Transverse colon (tissue), 4 donors: ENCODE results near the gene LHFPL5. TPM values are rescaled to one million over a fixed set of nuclear protein-coding genes. Genes with fewer than 3 reads are reported as not detected.

Experiments
- DNase-seq: peaks from one replicate; pipeline ENCODE4 v3.0.0-alpha.2; 2019
- H3K27ac ChIP-seq, 4 donors: fragments of 200-600 bp; sonication (generic); 2 replicates each; pipeline ENCODE4 v1.5.1; 2016 to 2018; ENCODE audit warnings: inconsistent platforms in 4 of 4
- H3K27me3 ChIP-seq: fragments of 200-600 bp; sonication (generic); 2 replicates; pipeline ENCODE4 v1.5.1; 2017; ENCODE audit warnings: inconsistent platforms
- H3K36me3 ChIP-seq, 4 donors: fragments of 200-600 bp; sonication (generic); 2 replicates each; pipeline ENCODE4 v1.5.1; 2017 to 2019; ENCODE audit warnings: inconsistent platforms in 4 of 4
- H3K4me1 ChIP-seq, 4 donors: fragments of 200-600 bp; sonication (generic); 2 replicates each; pipeline ENCODE4 v1.5.1; 2017 to 2020; ENCODE audit warnings: inconsistent platforms in 4 of 4
- H3K4me3 ChIP-seq, 4 donors: fragments of 200-600 bp; sonication (generic); 1 replicate in 1 of 4; 2 replicates in 3 of 4; pipeline versions ENCODE4 v1.5.1 to v1.6.1; 2017 to 2019; ENCODE audit warnings: inconsistent platforms in 4 of 4
- H3K9me3 ChIP-seq, 2 donors: fragments of 200-600 bp; sonication (generic); 2 replicates each; pipeline ENCODE4 v1.5.1; 2017 to 2019; ENCODE audit warnings: inconsistent platforms in 2 of 2
- EP300 ChIP-seq: sonication (generic); formaldehyde crosslinking; IDR thresholded peaks from one replicate; pipeline ENCODE4 v1.6.1; 2017; ENCODE audit warnings: antibody characterized with exemption, low read depth
- POLR2A ChIP-seq: fragments of 450-650 bp; IDR thresholded peaks from one replicate; pipeline ENCODE4 v1.6.1; 2016; ENCODE audit warnings: antibody characterized with exemption, mild to moderate bottlenecking, moderate library complexity
- POLR2AphosphoS5 ChIP-seq, 3 donors: sonication (generic); formaldehyde crosslinking; IDR thresholded peaks; one replicate each; pipeline ENCODE4 v1.6.1; 2016; ENCODE audit warnings: antibody characterized with exemption in 3 of 3
- WGBS, 2 donors: methylation state at CpG; one replicate each; pipeline ENCODE4 v1.1.5; 2018; ENCODE audit warnings: low coverage in 1 of 2; 5-methylcytosine and 5-hydroxymethylcytosine counted together
- in situ Hi-C, 4 donors: fragments of 200-750 bp; cut with MboI; loops; one replicate each; pipeline versions ENCODE4 v1.15.0 to v1.15.1; 2017; ENCODE audit warnings: low sequenced_read_pairs in 3 of 4, low pct_ligation_motif_present in 1 of 4, low pct_unique_long_range_greater_than_20kb in 1 of 4
- intact Hi-C: fragments of 100-400 bp; cut with DNase I; formaldehyde crosslinking; loops from one replicate; pipeline ENCODE4 v1.15.1; 2023; ENCODE audit warnings: low total_unique reads
- total RNA-seq, 4 donors: library from RNA; depleted of rRNA; stranded (reverse); fragments of >200 nt; gene quantifications; one replicate each; pipeline ENCODE4 v1.1.0, GENCODE V29; 2016
- TF ChIP-seq, protein P1 (sequence below), 5 experiments: fragments of 200-600 bp in 3 of 5; fragments of 450-650 bp in 2 of 5; sonication (generic) in 3 of 5; IDR thresholded peaks; 1 replicate in 2 of 5; 2 replicates in 3 of 5; pipeline ENCODE4 v1.5.1; 2016 to 2017; ENCODE audit warnings: antibody characterized with exemption in 5 of 5, inconsistent platforms in 3 of 5, mild to moderate bottlenecking in 2 of 5, moderate library complexity in 1 of 5

LHFPL5 gene
- total RNA-seq, 4 donors from 2014 or later: not detected

DNA sequence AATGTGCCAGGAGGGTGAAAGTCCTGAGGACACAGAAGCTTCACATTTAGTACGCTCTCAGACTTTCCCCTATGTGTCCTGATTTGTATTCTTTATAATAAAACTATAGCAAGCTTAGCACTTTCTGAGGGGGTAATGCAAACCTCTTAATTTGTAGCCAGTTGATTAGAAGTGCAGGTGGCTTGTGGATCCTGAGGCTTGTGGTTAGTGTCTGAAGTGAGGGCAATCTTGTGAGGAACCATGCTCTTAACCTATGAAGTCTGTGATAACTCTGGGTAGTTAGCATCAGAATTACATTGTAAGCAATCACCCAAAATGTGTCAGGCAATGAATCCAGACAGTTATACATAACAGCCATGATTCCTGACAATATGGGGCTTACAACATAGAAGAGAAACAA is 51.1 kb downstream of the LHFPL5 start:
- no peak for DNase-seq
- no peak overlapping the region for H3K4me3 ChIP-seq
- WGBS, 2 donors: 75 to 100% methylated on average over 1 of the region's 1 CpG
- TF ChIP-seq POLR2A (no peak), POLR2AphosphoS5 (IDR thresholded peaks at IDR 0.05) (no peak), EP300 (no peak)
- TF ChIP-seq, protein P1, sequence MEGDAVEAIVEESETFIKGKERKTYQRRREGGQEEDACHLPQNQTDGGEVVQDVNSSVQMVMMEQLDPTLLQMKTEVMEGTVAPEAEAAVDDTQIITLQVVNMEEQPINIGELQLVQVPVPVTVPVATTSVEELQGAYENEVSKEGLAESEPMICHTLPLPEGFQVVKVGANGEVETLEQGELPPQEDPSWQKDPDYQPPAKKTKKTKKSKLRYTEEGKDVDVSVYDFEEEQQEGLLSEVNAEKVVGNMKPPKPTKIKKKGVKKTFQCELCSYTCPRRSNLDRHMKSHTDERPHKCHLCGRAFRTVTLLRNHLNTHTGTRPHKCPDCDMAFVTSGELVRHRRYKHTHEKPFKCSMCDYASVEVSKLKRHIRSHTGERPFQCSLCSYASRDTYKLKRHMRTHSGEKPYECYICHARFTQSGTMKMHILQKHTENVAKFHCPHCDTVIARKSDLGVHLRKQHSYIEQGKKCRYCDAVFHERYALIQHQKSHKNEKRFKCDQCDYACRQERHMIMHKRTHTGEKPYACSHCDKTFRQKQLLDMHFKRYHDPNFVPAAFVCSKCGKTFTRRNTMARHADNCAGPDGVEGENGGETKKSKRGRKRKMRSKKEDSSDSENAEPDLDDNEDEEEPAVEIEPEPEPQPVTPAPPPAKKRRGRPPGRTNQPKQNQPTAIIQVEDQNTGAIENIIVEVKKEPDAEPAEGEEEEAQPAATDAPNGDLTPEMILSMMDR (IDR thresholded peaks at IDR 0.05): no peak
- intact Hi-C loops (no loop called here), in situ Hi-C loops (no loop called here)
- no peaks in the 10 kb centered on the region for H3K9me3 ChIP-seq
- H3K36me3 ChIP-seq: peaks cover 0 to 28% (median 7%) of the 10 kb centered on the region in 4 donors
- H3K27ac ChIP-seq: no peak overlapping the region
- no peaks in the 10 kb centered on the region for H3K4me1 ChIP-seq
- no peaks in the 10 kb centered on the region for H3K27me3 ChIP-seq

DNA sequence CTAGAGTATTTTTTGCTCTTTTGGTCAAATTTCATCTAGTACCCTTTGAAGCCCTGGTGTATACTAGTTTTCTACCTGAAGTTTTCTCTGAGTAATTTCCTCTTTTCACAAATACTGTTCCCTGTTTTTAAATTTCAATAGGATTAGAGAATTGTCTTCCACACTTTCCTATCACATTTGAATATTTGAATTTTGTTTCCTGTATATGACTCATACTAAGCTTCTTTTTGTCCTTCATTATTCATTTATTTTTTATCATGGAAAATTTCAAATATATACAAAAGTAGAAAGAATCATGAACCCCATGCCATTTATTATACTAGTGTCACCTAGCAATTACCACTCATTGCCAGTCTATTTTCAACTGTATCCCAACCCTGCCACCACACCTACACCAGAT is 52.7 kb downstream of the LHFPL5 start:
- Histone ChIP-seq H3K9me3 (no peaks in the 10 kb centered on the region), H3K36me3 (peaks cover 0 to 32% (median 4%) of the 10 kb centered on the region in 4 donors), H3K4me3 (no peak overlapping the region), H3K27ac (no peak overlapping the region), H3K27me3 (no peaks in the 10 kb centered on the region), H3K4me1 (no peaks in the 10 kb centered on the region)
- no peak for DNase-seq
- intact Hi-C loops (no loop called here), in situ Hi-C loops (no loop called here)
- no peak for TF ChIP-seq POLR2AphosphoS5 (IDR thresholded peaks at IDR 0.05)
- TF ChIP-seq POLR2A: no peak
- TF ChIP-seq, protein P1 (IDR thresholded peaks at IDR 0.05): no peak
- no peak for TF ChIP-seq EP300

DNA sequence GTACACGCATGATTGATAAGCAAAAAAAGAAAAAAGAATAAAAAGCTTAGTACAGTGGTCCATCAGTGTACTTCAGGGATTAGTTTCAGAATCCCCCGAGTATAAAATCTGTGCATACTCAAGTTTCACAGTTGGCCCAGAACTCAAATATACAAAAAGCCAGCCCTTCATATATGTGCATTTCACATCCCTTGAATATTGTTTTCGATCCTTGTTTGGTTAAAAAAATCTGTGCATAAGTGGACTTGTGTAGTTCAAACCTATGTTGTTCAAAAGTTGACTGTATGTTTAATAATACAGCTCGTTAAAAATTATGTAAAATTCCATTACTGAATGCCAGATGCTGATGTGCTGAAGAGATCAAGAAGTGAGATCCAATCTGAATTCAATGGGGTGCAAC is 54.2 kb downstream of the LHFPL5 start:
- TF ChIP-seq EP300 (no peak), POLR2A (no peak), POLR2AphosphoS5 (IDR thresholded peaks at IDR 0.05) (no peak)
- TF ChIP-seq, protein P1 (IDR thresholded peaks at IDR 0.05): no peak
- Histone ChIP-seq H3K27me3 (no peaks in the 10 kb centered on the region), H3K4me3 (no peak overlapping the region), H3K36me3 (peaks cover 0 to 35% (median 4%) of the 10 kb centered on the region in 4 donors), H3K4me1 (no peaks in the 10 kb centered on the region), H3K9me3 (no peaks in the 10 kb centered on the region), H3K27ac (no peak overlapping the region)
- WGBS, 2 donors: 87 to 91% methylated on average over 4 of the region's 4 CpGs
- no peak for DNase-seq
- in situ Hi-C loops: no loop called here
- intact Hi-C loops: no loop called here

Other genes starting within 250 kb of the LHFPL5 start
- gene FKBP5, start 116.4 kb upstream of the LHFPL5 start, total RNA-seq: 100 to 1,000 TPM in 3 of 4 donors, 10 to 100 TPM in 1; 82.8 to 299 (median 254) TPM
- gene ARMC12, start 68.3 kb upstream of the LHFPL5 start, total RNA-seq: 1 to 10 TPM in 1 of 4 donors, under 1 TPM in 1, not detected in 2; 0.68 to 1.5 TPM
- not detected for gene CLPSL2, start 28.8 kb upstream of the LHFPL5 start, total RNA-seq
- gene CLPSL1, start 24.3 kb upstream of the LHFPL5 start, total RNA-seq: not detected
- gene CLPS, start 8.0 kb upstream of the LHFPL5 start, total RNA-seq: not detected
- 100 to 1,000 TPM; 107 to 155 (median 110) TPM for gene SRPK1, start 115.7 kb downstream of the LHFPL5 start, total RNA-seq
- 1 to 10 TPM in 2 of 4 donors, not detected in 2; 1.1 to 2.6 TPM for gene SLC26A8, start 219.3 kb downstream of the LHFPL5 start, total RNA-seq
- gene MAPK14, start 222.5 kb downstream of the LHFPL5 start, total RNA-seq: 100 to 1,000 TPM in 2 of 4 donors, 10 to 100 TPM in 2; 82.2 to 132 (median 112) TPM